ENCODE results near the gene SSBP1. TPM values are rescaled to one million over a fixed set of nuclear protein-coding genes. Genes with fewer than 3 reads are reported as not detected.

SSBP1 gene
- total RNA-seq, 1 donor from 2014 or later = 132 TPM

DNA sequence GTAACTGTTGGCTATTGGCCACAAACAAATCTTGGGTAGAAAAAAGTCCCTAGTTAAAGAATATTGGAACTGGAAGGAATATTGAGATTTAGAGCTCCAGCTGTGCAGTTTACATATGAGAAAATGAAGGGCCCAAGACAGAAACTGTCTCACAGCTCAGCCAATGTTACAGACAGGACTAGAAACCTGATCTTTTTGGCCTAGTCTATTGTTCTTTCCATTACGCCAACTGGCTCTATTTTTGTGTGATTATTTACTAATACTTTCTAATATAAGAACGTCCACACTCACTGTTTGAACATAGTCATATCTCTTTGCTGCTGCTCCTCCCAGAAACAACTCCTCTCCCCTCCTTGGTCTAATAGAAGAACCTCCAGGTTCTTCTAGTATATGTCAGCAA lies 28.8 kb upstream of the SSBP1 start:
- no peak for DNase-seq (ENCODE audit: low read depth in 2 of 2)

GRCh38 chr7:141709749-141710148 lies 28.4 kb upstream of the SSBP1 start:
- DNase-seq (ENCODE audit: low read depth in 2 of 2) = no peak

- DNase-seq (ENCODE audit: low read depth in 2 of 2) = peak in 1 of 2 donors; percentile 28
These were observed 27.9 kb upstream of the SSBP1 start for GRCh38 chr7:141710301-141710700.

GRCh38 chr7:141712603-141713255 lies 25.4 kb upstream of the SSBP1 start:
- no peak for DNase-seq (ENCODE audit: low read depth in 2 of 2)

- no peak for DNase-seq (ENCODE audit: low read depth in 2 of 2)
These were observed 24.3 kb upstream of the SSBP1 start for GRCh38 chr7:141713890-141714289.

GRCh38 chr7:141714571-141714970 lies 23.6 kb upstream of the SSBP1 start:
- DNase-seq (ENCODE audit: low read depth in 2 of 2) = no peak

DNA sequence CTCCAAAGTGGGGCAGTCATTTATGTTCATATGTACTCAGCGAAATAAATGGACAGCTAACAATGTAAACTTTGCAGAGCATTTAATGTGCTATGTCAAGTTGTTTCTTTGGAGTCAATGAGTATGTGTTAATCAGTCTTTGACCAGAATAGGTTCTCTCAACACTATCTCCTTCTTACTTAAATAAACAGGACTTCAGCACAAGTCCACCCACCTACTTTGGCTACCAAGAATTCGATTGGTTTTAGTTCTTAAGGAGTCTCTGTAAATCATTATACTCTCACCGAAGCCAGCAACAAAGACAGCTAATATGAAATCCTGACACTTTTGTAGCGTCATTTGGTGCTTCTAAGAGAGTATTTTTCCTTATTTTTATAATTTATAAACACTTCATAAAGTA lies 23.1 kb upstream of the SSBP1 start:
- DNase-seq (ENCODE audit: low read depth in 2 of 2) = no peak

GRCh38 chr7:141715794-141716689 lies 22.1 kb upstream of the SSBP1 start:
- DNase-seq (ENCODE audit: low read depth in 2 of 2) = no peak

- DNase-seq (ENCODE audit: low read depth in 2 of 2) = no peak
These were observed 20.7 kb upstream of the SSBP1 start for GRCh38 chr7:141717450-141717849.

- no peak for DNase-seq (ENCODE audit: low read depth in 2 of 2)
These were observed 15.6 kb upstream of the SSBP1 start for GRCh38 chr7:141722529-141722928.

GRCh38 chr7:141729020-141729419 lies 9.1 kb upstream of the SSBP1 start:
- no peak for DNase-seq (ENCODE audit: low read depth in 2 of 2)

GRCh38 chr7:141731476-141732149 lies 6.5 kb upstream of the SSBP1 start:
- peak in 1 of 2 donors; percentile 19 for DNase-seq (ENCODE audit: low read depth in 2 of 2)

- peak; percentile 15 to 22 for DNase-seq (ENCODE audit: low read depth in 2 of 2)
These were observed 881 bp upstream of the SSBP1 start for GRCh38 chr7:141737118-141737835.

DNA sequence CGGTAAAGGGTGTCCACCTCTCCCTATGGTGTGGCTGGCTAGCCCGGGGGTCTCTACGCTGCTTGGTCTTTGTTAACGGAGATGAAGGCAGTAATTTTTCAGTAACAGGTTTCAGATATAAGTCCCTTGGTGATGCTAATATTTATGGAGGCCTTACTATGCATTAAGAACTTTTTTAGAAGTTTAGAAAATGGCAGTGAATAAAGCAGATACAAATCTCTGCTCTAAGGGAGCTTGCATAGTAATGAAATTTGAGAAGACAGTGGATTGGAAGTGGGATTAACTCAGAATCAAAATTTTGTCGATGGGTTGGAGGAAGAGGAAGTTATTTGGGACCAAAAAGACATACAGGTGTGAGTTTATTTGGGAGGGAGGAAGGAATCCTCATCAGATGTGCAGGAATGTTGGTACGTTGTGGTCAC lies 445 bp downstream of the SSBP1 start:
- DNase-seq (ENCODE audit: low read depth in 2 of 2) = no peak

- DNase-seq (ENCODE audit: low read depth in 2 of 2) = no peak
These were observed 1.1 kb downstream of the SSBP1 start for GRCh38 chr7:141739250-141739649.

DNA sequence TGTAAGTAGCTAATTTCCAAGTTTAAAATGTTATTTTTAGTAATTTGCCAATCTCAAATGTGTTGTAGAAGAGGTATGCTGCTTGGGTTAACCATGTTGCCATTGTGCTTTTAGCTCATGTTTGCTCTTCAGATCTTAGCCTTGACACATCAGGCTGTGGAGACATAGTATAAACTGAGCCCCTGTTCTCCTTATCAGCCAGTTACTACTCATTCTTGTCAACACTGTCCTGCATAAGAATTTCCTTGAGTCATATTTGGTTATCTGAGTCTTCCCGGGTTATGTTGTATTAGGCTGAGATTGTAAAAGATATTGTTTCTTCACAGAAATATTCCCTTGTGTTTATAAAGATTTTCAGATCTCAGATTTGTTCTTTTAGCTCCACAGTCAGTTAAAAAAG lies 4.1 kb downstream of the SSBP1 start:
- no peak for DNase-seq (ENCODE audit: low read depth in 2 of 2)

DNA sequence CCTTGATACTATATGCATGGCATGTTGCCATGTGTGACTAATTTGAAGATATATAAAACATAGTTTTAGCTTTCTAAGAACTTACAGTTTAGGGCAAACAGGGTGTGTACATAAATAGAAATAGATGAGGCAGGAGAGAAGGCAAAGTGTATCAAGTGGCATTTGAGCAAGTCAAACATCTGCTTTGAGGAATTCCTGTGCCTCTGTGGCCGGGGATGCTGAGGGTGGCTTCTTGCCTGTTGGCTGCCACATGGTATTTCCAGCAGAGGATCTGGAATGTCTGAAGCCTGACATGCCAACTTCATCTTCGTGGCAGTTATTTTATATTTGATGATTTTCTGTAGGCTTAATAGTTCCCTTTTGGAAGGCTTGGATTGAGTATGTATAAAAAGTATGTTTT lies 6.0 kb downstream of the SSBP1 start:
- no peak for DNase-seq (ENCODE audit: low read depth in 2 of 2)

DNA sequence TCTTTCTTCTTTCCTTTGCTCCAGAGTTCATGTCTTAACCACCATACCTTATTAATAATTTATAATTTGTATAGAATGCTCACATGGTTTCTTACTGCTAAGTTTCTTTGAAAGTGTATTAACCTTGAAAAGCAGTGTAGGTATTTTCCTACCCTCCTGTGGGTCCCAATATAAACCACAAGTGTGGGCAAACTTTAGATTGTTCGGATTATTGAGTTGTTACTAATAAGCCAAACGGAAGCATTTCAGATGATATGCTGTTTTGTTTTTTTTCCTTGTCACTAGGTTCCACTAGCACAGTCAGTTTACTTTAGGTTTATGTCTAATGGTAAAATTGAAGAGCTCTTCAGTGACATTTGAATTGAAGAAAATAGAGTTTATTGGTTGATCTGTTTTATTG lies 10.2 kb downstream of the SSBP1 start:
- no peak for DNase-seq (ENCODE audit: low read depth in 2 of 2)

DNA sequence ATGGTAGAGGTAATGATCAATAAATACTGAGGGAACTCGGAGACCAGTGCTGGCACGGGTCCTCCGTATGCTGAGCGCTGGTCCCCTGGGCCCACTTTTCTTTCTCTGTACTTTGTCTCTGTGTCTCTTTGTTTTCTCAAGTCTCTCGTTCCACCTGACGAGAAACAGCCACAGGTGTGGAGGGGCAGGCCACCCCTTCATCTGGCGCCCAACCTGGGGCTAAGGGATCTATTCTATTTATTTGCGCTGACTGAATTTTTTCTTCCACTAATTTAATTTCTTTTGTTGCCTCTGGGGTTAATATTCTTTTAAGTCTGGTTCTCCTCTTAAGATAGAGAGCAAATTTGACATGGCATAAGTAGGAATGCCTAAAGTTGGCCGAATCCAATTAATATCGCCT lies 13.7 kb downstream of the SSBP1 start:
- peak in 1 of 2 donors; percentile 27 for DNase-seq (ENCODE audit: low read depth in 2 of 2)

- DNase-seq (ENCODE audit: low read depth in 2 of 2) = no peak
These were observed 14.5 kb downstream of the SSBP1 start for GRCh38 chr7:141752634-141753033.

GRCh38 chr7:141754939-141755338 lies 16.8 kb downstream of the SSBP1 start:
- DNase-seq (ENCODE audit: low read depth in 2 of 2) = peak in 1 of 2 donors; percentile 39

DNA sequence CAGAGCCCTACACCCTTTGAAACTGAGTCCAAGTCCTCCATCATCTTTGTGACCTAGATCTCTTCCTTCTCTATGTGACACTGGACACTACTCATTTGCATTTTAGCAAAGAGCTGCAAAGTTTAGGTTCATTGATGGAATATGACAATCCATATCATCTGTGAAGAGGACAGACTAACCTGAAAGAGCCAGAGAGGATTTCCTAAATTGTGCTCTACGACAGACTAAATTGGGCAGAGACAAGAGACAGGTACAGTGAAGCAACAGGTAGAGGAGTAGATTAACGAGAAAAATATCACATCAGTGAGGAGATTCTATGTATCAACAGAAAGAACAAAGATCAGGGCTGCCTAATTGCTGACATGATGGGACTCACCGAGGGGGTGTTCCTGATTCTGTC lies 25.6 kb downstream of the SSBP1 start, which contains the start of gene TAS2R3:
Gene TAS2R3 (plus strand): TSS at position 301 of the 400 bp plus-strand sequence. CDS start 62 bp downstream, at position 363.
- no peak for DNase-seq (ENCODE audit: low read depth in 2 of 2)

Measured in dermis microvascular lymphatic vessel endothelial cell (primary cell).